Activated CD8-positive, alpha-beta memory T cell treated with anti-CD3 and anti-CD28 coated beads, Interleukin-2, amount 50 U/mL, for 1 hour (primary cell): ENCODE results near the gene PAH.
"Not testable (repeated sequence)": the region's sequence is repeated elsewhere in the genome, so short reads cannot be mapped to it uniquely, and the experiment has no call there.

Experiments used
- DNase-seq: peaks from one replicate; pipeline ENCODE4 v3.0.0-alpha.2; 2020; ENCODE audit errors: extremely low read depth

Gene PAH

GRCh38 chr12:102900389-102900788 lies 16.7 kb downstream of the PAH start:
- no peak for DNase-seq

- no peak for DNase-seq
Observed at GRCh38 chr12:102896067-102896466, 21.0 kb downstream of the PAH start.

GRCh38 chr12:102891756-102892155 lies 25.3 kb downstream of the PAH start:
- DNase-seq: no peak

- no peak for DNase-seq
Observed at GRCh38 chr12:102888511-102888910, 28.5 kb downstream of the PAH start.

- DNase-seq: no peak
Observed at GRCh38 chr12:102885043-102885932, 31.8 kb downstream of the PAH start.

- no peak for DNase-seq
Observed at GRCh38 chr12:102883204-102883799, 33.7 kb downstream of the PAH start.

GRCh38 chr12:102880783-102881182 lies 36.3 kb downstream of the PAH start:
- no peak for DNase-seq

GRCh38 chr12:102879144-102879763 lies 37.8 kb downstream of the PAH start:
- DNase-seq: no peak

- no peak for DNase-seq
Observed at GRCh38 chr12:102876883-102877282, 40.2 kb downstream of the PAH start.

GRCh38 chr12:102874819-102875218 lies 42.2 kb downstream of the PAH start:
- DNase-seq: no peak

GRCh38 chr12:102873077-102873476 lies 44.0 kb downstream of the PAH start:
- no peak for DNase-seq

- no peak for DNase-seq
Observed at GRCh38 chr12:102871014-102871413, 46.0 kb downstream of the PAH start.

GRCh38 chr12:102869571-102869970 lies 47.5 kb downstream of the PAH start:
- DNase-seq: no peak

GRCh38 chr12:102865821-102866615 lies 51.0 kb downstream of the PAH start:
- no peak for DNase-seq

- DNase-seq: no peak
Observed at GRCh38 chr12:102862486-102862885, 54.6 kb downstream of the PAH start.

GRCh38 chr12:102851246-102851645 lies 65.8 kb downstream of the PAH start:
- no peak for DNase-seq

GRCh38 chr12:102849722-102850447 lies 67.2 kb downstream of the PAH start:
- DNase-seq: no peak

- no peak for DNase-seq
Observed at GRCh38 chr12:102848832-102849231, 68.2 kb downstream of the PAH start.

GRCh38 chr12:102847131-102847530 lies 69.9 kb downstream of the PAH start:
- no peak for DNase-seq

GRCh38 chr12:102833687-102834441 lies 83.2 kb downstream of the PAH start:
- no peak for DNase-seq

- not testable (repeated sequence) for DNase-seq
Observed at GRCh38 chr12:102832826-102833225, 84.2 kb downstream of the PAH start.
